Measurements from ENCODE around the gene ELK3.

The ELK3 gene

GRCh38 chr12:96213869-96214268 lies 19.7 kb downstream of the ELK3 start:
- DNase-seq = no peak

GRCh38 chr12:96215919-96216273 lies 21.7 kb downstream of the ELK3 start:
- DNase-seq = no peak

DNA sequence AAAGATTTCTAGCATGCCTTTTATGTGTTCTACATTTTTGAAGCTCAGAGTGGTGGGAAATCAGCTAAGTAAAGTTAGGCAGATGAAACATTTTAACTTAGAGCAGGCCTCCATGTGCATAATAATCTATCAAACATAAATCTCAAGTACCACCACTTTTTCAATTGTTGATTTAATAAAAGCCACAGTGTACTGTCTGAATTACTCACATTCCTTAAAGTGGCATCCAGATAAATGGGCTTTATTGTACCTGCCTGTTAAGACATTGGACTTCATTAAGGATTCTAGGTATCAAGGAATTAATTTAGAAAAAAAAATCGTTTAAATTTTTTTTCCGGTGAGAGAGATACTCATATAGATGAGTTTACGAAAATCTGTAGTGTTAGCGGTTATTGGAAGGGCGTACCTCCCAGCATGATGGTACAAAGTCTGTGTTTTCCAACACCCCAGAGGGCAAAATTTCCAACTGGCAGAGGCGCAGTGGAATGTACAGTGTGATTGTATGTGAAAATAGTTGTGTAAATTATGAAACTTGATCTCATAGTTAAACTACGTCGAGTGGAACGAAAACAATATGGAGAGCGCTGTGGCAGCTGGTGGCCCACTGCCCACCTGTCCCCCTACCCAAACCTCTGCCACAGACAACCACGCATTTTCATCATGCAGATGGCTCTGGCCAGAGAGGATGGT lies 25.0 kb downstream of the ELK3 start:
- no peak for DNase-seq

DNA sequence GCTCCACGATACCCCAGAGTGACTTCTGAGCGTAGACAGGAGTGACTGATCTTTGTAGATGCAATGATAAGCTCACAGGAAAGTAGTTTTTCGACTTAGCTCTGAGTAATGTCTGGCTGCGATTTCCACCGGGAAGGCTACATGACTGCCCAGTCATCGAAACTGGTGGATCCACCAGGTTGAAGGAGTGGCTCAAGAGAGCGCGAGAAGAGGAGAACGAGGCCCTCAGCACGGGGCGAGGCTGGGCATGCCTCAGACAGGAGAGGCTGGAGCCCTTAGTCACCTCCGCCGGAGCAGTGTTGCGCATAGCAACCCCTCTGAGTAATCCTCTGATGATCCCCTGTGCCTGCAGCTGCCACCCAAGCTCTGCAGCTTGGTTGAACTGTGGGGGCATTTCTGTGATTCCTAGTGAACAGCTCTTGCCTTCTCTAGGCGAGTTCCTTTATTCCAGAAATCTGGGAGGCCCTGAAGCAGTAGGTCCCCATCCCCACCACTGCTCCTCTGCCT lies 25.6 kb downstream of the ELK3 start:
- DNase-seq = no peak

GRCh38 chr12:96220902-96221301 lies 26.7 kb downstream of the ELK3 start:
- DNase-seq = no peak

DNA sequence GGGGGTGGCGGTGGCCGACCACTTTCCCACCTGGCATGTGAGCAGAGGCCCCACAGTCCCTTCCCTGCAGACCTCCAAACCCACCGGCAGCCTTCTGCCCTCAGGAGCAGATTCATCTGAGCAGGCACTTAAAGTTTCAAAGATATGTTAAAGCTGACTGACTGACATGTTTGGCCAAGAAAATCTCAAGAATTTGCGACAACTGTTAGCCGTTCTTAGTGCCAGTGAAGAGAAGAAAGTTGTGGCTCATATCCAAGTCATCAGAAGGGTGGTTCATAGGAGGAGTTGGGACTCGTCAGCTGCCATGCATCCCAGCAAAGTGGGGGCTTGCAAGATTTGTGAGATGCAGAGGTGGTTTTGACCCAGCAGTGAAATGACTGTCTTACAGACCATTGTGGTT lies 27.2 kb downstream of the ELK3 start:
- no peak for DNase-seq

GRCh38 chr12:96223411-96224218 lies 29.4 kb downstream of the ELK3 start:
- DNase-seq = no peak

- no peak for DNase-seq
Observed at GRCh38 chr12:96224219-96224615, 30.0 kb downstream of the ELK3 start.

DNA sequence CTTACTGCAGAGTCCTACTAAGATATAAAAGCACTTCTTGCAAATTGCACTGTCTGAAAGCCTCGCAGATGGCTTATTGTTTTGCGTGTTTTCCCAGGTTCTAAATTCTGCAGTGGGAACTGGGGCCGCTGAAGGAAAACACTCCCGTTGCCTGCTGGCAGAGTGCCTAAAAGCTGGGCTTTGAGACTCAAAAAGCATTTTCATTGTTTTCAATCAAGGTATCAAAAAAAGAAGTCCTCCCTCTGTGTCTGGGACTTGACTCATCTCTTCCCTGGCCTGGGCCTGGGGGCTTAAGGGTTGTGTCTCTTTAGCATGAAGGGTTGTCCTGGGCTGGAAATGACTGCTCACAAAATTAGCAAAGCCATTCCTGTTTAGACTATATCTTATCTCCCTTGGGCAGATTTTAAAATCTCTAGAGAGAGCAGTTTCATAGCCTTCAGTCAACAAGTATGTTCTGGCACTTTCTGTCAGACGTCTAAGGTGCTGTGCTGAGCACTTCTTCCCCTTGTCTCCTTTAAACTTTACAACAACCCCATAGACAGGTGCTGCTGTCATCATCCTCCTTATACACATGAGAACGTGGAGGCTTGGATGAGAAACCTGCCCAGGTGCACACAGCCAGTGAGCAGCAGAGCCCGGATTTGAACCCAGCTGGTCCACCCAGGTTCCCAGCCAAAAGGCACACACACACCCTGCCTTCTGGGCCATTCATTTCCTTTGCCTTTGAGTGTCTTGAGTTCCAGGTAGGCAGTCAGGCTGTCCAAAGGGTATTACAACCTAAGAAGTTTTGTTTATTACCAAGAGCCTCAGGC lies 31.1 kb downstream of the ELK3 start:
- no peak for DNase-seq

- DNase-seq = no peak
Observed at GRCh38 chr12:96225994-96226399, 31.8 kb downstream of the ELK3 start.

GRCh38 chr12:96226401-96226800 lies 32.2 kb downstream of the ELK3 start:
- no peak for DNase-seq

DNA sequence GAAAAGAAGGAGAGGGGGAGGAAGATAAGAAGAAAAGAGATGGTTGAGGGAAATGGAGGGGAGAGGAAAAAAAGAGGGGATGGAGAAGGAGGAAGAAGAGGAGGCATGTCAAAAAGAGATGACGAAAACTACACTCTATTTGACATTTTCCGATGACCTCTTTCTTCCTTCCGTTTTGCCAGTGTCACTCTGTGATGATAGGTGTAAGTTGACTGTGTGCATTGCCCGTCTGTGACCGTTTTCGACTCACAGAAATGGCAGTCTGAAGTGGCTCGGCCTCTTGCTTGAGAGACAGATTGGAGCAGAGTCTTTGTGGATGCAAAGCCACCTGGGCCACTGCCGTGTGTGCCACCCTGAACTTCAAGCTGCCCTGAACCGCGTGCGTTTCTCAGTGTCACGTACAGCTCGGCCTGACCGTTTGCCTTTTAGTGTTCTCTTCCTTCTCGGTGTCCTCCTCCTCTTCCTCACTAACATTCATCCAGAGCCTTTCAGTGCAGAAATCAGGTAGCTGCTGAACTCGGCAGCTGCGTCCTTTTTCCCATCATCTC lies 32.7 kb downstream of the ELK3 start:
- DNase-seq = no peak

DNA sequence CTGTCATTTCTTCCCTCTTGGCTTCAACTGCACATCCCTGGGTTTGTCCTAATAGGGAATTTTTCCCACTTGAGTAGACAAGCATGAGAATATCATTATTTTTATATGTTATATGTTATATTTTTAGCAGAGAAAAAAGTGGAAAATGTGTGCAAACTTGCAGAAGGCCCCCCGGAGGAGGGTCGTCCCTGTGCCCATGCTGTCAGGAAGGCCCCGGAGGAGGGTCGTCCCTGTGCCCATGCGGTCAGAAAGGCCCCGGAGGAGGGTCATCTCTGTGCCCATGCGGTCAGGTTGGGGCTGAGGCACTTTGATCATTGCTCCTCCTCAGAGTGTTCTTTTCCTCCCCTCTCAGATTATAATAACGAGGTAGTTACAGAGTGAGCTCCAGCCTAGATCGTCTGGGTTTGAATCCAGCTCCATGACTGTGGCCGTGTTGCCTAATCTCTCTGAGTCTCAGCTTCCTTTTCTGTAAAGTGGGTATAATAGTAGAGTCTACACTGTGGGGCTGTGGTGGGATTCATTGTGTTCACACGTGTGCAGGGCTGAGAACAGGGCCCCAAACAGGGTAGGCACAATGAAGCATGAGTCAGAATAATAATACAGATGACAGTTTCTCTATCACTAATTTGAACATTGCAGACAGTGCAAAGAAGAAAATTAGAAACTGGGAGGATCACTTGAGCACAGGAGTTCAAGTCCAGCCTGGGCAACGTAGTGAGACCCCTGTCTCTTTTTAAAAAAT lies 33.4 kb downstream of the ELK3 start:
- no peak for DNase-seq

GRCh38 chr12:96228566-96229248 lies 34.5 kb downstream of the ELK3 start:
- DNase-seq = no peak

DNA sequence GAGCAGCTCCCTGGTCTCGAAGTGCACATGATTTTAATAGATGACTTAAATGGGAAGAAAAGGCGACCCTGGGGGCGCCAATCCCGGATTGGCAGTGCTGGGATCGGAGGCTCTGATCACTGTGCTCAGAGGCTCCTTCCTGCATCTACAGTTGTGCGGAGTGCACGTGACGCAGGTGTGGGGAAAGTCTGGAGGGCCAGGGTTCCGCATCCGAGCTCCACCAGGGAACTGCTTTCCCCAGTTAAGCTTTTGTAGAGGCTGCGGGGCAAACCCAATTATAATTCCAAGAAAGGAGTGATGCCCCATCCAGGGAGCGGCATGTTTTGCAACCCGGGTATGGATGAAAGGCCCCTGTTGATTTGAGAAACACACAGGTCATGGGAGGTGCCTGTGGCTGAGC lies 36.5 kb downstream of the ELK3 start:
- DNase-seq = no peak

- DNase-seq = no peak
Observed at GRCh38 chr12:96233168-96233567, 39.0 kb downstream of the ELK3 start.

- peak; percentile 29 for DNase-seq
Observed at GRCh38 chr12:96233939-96234461, 39.8 kb downstream of the ELK3 start.

GRCh38 chr12:96234591-96235483 lies 40.7 kb downstream of the ELK3 start:
- no peak for DNase-seq

GRCh38 chr12:96235484-96235826 lies 41.3 kb downstream of the ELK3 start:
- DNase-seq = no peak

DNA sequence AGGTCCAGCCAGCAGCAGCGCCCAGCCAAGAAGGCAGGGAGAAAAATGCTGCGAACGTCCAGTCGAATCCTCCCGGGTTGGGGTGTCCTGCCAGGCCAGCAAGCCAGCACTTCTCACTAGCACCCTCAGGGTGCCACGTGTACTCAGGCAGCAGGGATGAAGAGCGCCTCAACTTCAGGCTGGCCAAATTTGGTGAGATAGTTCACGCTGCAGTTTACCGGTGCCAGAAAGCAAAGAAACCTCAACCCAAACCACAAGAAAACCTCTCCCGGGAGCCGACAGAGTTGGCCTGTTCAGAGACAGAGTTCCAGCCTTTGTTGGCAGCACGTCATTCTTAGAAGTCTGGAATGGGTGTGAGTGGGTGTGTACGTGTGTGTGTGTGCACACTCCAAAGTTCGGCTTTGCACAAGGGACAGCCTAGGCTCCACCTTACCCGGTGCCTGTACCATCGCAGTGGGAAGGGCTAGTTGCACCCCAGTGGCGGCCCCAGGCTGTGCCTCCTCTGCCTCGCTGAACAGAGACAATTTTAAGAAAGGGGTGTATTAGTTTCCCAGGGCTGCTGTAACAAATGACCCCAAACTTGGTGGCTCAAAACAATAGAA lies 42.1 kb downstream of the ELK3 start:
- no peak for DNase-seq

Data from NCI-H2029 (cell line).